BJ (cell line): ENCODE results near the gene CFAP298. TPM values are rescaled to one million over a fixed set of nuclear protein-coding genes. Genes with fewer than 3 reads are reported as not detected.

Source experiments
- CTCF ChIA-PET: fragments of 350-600 bp; formaldehyde crosslinking; extraction: SDS; loops from one replicate; lab custom pipeline; 2021; ENCODE audit warnings: antibody characterized with exemption, inconsistent platforms; lab: Yijun Ruan, JAX
- POLR2A ChIA-PET: fragments of 300-600 bp; sonication (Branson Sonifier 250); formaldehyde crosslinking; extraction: SDS; loops from one replicate; lab custom pipeline; 2021; ENCODE audit warnings: antibody characterized with exemption; lab: Charles Lee
- DNase-seq: peaks from one replicate; pipeline ENCODE4 v3.0.0-alpha.2; 2011; ENCODE audit warnings: low read depth
- H3K27me3 ChIP-seq: 2 replicates; pipeline ENCODE4 v1.6.0; 2011; ENCODE audit warnings: low read length; ENCODE audit not compliant: control insufficient read depth, insufficient read depth
- H3K36me3 ChIP-seq: 2 replicates; pipeline ENCODE4 v1.5.1; 2011; ENCODE audit warnings: low read length; ENCODE audit not compliant: control insufficient read depth, insufficient read depth
- H3K4me3 ChIP-seq: 2 replicates; pipeline ENCODE4 v1.5.1; 2011; ENCODE audit warnings: low read depth, mild to moderate bottlenecking, control low read depth, low read length
- polyA plus RNA-seq: library from polyadenylated mRNA; depleted of rRNA; stranded (reverse); fragments of >200 nt; gene quantifications from 2 replicates; pipeline ENCODE4 v1.2.3, GENCODE V29; 2011
- TF ChIP-seq, protein P1 (sequence below): IDR thresholded peaks from 2 replicates; pipeline ENCODE4 v1.5.1; 2011; ENCODE audit warnings: low read depth, mild to moderate bottlenecking, control low read depth, inconsistent platforms, low read length, moderate library complexity; ENCODE audit not compliant: insufficient read depth

Gene CFAP298
- polyA plus RNA-seq, 1 experiment = 16.4 TPM

DNA sequence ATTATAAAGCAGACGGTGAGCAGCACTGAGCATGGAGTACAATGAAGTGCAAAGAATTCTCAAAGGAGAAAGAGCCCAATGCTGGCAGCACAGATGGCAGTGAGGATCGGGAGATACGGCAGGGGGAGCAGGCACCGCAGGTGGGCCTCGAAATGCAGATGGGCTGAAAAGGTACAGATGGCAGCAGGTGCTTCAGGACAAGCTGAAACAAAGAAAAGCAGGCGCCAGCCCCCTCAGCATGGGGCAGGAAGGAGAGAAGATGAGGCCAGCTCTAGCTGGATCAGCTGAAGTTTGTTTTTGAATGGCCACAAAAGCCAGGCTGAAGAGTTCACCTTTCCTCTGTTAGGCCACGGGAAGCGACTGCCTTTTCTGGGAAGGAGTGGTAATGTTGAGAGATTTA is 7.7 kb downstream of the CFAP298 start:
- TF ChIP-seq, protein P1, sequence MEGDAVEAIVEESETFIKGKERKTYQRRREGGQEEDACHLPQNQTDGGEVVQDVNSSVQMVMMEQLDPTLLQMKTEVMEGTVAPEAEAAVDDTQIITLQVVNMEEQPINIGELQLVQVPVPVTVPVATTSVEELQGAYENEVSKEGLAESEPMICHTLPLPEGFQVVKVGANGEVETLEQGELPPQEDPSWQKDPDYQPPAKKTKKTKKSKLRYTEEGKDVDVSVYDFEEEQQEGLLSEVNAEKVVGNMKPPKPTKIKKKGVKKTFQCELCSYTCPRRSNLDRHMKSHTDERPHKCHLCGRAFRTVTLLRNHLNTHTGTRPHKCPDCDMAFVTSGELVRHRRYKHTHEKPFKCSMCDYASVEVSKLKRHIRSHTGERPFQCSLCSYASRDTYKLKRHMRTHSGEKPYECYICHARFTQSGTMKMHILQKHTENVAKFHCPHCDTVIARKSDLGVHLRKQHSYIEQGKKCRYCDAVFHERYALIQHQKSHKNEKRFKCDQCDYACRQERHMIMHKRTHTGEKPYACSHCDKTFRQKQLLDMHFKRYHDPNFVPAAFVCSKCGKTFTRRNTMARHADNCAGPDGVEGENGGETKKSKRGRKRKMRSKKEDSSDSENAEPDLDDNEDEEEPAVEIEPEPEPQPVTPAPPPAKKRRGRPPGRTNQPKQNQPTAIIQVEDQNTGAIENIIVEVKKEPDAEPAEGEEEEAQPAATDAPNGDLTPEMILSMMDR = no peak
- CTCF ChIA-PET = interaction anchor here (0.7 to 1.5 kb wide), 5 partner anchors 10 to 198 kb away, joined by 3 to 7 read pairs (median 4); no protein-coding TSS in a partner anchor
- H3K36me3 ChIP-seq = peaks cover 19% of the 10 kb centered on the region

DNA sequence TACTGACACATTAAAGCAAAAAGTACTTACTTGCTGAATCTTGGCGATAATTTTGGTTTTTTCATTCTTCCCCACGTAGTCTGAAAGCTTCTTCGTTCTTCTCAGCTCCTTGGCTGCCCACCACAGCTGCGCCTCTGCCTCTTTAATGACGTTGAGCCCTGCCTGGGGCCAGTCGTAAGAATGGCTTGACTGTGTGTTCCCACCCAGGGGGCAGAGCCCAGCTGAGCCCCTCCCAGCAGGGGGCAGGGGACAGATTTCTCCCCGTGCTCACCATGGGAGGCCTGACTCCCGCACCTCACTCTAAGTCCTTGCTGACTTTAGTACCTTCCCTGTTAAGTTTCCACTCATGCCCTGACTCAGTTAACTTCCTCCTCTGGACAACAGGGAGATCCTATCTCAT is 9.0 kb downstream of the CFAP298 start:
- DNase-seq = no peak
- ChIA-PET POLR2A (no interaction called here), CTCF (interaction anchor here (6.5 kb wide), 1 partner anchor 200 kb away, joined by 87 read pairs; no protein-coding TSS in a partner anchor)
- Histone ChIP-seq H3K4me3 (no peak overlapping the region), H3K36me3 (peaks cover 18% of the 10 kb centered on the region), H3K27me3 (no peaks in the 10 kb centered on the region)
- TF ChIP-seq, protein P1 = no peak

More for the DNA sequence above, 7.7 kb downstream of the CFAP298 start:
- H3K4me3 ChIP-seq = no peak overlapping the region
- no peaks in the 10 kb centered on the region for H3K27me3 ChIP-seq
- POLR2A ChIA-PET = no interaction called here
- no peak for DNase-seq

DNA sequence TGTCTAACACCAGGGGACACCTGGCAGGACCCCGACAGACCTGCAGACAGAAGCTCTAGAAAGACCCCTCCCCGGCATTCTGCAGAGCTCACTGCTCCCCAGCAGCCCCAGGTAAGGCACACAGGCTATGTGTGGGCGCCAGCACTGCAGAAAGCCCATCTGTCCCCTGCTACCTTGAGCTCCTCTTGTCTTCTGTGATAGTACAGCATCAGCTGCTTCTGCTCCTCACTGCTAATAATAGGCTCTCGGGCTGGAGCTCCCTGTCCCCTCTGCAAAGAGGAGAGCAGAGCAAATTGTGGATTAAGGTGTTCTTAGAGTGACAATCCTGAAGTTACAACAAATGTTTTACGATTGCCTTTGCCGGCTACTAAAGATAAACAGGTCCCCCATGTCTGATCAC is 10.1 kb downstream of the CFAP298 start:
- Histone ChIP-seq H3K4me3 (no peak overlapping the region), H3K36me3 (peaks cover 16% of the 10 kb centered on the region), H3K27me3 (no peaks in the 10 kb centered on the region)
- TF ChIP-seq, protein P1 = no peak
- ChIA-PET CTCF (interaction anchor here (0.6 to 6.5 kb wide), 8 partner anchors 11 to 467 kb away, joined by 3 to 87 read pairs (median 12); partner anchors contain the start of gene CFAP298), POLR2A (no interaction called here)
- no peak for DNase-seq

DNA sequence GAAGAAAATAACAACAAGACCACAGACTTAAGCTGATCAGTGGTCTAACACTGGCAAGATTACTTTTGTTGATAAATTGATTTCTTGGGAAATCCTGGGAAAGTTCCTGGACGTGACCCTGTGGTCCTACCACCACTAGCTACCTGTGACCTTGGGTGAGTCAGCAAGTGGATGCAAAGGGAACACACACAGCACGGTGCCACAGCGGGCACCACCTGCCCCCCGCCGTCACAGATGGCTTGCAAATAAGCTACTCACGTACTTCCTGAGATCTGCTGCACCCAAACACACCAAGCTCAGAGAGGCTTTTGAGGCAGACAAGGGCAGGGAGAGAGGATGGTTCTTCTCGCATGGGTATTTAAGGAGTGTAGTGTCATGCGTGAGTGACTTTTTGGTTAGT is 12.7 kb downstream of the CFAP298 start:
- Histone ChIP-seq H3K27me3 (no peaks in the 10 kb centered on the region), H3K36me3 (peaks cover 13% of the 10 kb centered on the region), H3K4me3 (no peak overlapping the region)
- TF ChIP-seq, protein P1 = no peak
- ChIA-PET CTCF (interaction anchor here (0.6 to 6.5 kb wide), 9 partner anchors 10 to 313 kb away, joined by 3 to 87 read pairs (median 5); partner anchors contain the start of gene CFAP298), POLR2A (no interaction called here)
- DNase-seq = no peak

DNA sequence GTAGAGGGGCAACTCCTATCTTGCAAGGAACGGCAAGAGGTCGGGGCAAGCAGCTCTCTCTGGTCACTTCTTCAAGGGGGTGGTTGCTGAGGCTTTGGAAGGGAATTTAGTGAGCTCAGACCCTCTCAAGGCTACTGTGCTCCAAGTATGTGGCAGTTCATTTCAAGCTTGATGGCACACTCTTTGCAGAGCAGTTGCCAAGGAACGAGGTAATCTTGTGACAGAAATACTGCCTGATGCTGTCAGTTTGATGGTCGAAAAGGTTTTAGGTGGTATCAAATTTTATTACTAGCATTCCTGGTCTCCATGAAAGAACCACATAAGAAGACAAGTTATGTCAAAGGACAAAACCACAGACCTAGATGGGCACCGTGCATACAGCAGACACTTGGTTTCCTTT is 13.1 kb downstream of the CFAP298 start:
- TF ChIP-seq, protein P1 = no peak
- no peak for DNase-seq
- ChIA-PET POLR2A (no interaction called here), CTCF (interaction anchor here (0.6 to 6.5 kb wide), 7 partner anchors 9 to 196 kb away, joined by 3 to 87 read pairs (median 5); partner anchors contain the start of gene CFAP298)
- H3K27me3 ChIP-seq = no peaks in the 10 kb centered on the region
- no peak overlapping the region for H3K4me3 ChIP-seq
- peaks cover 11% of the 10 kb centered on the region for H3K36me3 ChIP-seq
